DOHH2 (cell line): Measurements from ENCODE around the gene NAIF1.

Source experiments
- EZH2phosphoT487 ChIP-seq: fragments of 200-600 bp; sonication (generic); IDR thresholded peaks from 2 replicates; pipeline ENCODE4 v1.6.1; 2017; ENCODE audit warnings: borderline replicate concordance, mild to moderate bottlenecking, antibody characterized with exemption, low read length, moderate library complexity, mixed read lengths
- TF ChIP-seq, protein P1 (sequence below): fragments of 200-600 bp; sonication (generic); IDR thresholded peaks from one replicate; pipeline ENCODE4 v1.5.1; 2014; ENCODE audit warnings: antibody characterized with exemption, mild to moderate bottlenecking, low read depth, low read length; ENCODE audit not compliant: poor library complexity, severe bottlenecking

DNA sequence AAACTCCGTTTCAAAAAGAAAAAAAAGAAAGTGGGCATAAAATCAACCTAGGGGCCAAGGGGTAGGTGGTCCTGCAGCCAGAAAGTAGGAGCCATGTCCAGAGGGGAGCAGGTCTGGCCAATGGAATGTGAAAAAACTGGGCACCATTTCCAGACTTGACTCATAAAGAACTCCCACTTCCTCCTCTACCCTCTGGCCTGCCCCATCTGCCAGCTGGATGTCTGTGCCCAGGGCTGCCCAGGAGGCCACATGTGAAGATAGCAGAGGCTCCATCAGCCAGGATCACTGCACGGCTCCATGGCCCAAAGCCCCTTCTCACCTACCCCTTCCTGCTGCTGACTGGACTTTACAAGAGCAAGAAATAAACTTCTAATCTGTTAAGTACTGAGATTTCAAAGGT is 44.2 kb downstream of the NAIF1 start:
- TF ChIP-seq, protein P1, sequence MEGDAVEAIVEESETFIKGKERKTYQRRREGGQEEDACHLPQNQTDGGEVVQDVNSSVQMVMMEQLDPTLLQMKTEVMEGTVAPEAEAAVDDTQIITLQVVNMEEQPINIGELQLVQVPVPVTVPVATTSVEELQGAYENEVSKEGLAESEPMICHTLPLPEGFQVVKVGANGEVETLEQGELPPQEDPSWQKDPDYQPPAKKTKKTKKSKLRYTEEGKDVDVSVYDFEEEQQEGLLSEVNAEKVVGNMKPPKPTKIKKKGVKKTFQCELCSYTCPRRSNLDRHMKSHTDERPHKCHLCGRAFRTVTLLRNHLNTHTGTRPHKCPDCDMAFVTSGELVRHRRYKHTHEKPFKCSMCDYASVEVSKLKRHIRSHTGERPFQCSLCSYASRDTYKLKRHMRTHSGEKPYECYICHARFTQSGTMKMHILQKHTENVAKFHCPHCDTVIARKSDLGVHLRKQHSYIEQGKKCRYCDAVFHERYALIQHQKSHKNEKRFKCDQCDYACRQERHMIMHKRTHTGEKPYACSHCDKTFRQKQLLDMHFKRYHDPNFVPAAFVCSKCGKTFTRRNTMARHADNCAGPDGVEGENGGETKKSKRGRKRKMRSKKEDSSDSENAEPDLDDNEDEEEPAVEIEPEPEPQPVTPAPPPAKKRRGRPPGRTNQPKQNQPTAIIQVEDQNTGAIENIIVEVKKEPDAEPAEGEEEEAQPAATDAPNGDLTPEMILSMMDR, result no peak
- no peak for TF ChIP-seq EZH2phosphoT487
